NCI-H774 (cell line): Measurements from ENCODE around the gene HELQ.
A peak's percentile ranks its signal among the peaks of the same experiment; 100 is the strongest.

ENCODE experiments used
- DNase-seq: peaks from one replicate; lab custom pipeline; 2025; lab: John Stamatoyannopoulos, UW

Gene HELQ

DNA sequence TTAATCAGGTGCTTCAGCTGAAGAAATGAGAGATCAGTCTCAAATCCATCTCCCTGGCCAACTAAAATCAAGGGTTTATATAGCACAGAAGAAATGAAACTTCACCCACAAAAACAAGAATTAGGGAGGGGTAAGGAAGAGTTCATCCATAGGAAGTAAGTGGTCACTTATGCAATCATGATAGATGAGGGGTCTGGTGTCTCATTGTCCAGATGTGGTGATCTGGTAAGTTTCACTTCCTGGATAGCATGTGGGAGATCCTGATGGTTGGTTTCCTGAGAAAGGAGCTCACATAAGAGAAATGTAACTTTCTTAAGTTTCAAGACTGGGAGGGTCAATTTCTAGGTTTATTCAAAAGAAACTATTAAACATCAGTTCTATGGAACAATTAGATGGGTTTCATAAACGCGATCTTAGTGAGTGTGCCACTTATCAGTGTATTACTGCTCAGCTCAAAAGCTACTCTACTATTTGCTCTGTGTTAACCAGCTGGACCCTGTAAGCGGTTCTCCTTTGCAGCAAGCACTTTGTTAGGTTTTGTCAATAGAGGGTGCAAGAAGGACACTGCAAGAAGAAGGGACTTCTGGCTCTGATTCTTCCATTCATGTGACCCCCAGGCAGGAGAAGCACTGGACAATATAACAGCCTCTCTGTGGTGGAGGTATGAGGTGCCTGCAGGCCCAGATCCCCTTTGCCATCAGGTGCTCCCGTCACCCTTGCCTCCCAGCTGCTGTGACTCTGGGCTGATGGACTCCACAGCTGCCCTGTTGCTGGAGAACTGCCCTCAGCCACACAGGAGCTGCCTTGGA is 85.6 kb downstream of the HELQ start:
- no peak for DNase-seq

DNA sequence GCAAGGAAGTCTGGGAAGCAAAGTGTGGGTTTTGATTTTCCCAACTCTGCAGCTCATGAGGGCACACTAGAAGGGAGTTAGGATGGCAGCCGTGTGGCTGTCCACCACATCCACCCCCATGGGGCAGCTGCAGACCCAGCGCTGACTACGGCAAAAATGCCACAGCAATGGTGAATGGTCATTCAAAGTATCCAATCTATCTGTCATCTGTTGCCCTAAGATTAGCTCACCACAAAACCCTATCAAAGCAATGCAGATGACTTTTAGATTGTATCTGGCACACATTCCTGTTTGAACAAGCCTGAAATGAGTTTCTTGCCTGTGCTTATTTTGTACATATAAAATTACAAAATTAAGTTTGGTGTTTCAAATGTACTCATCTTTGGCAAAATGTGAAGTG is 91.3 kb downstream of the HELQ start:
- DNase-seq = no peak

DNA sequence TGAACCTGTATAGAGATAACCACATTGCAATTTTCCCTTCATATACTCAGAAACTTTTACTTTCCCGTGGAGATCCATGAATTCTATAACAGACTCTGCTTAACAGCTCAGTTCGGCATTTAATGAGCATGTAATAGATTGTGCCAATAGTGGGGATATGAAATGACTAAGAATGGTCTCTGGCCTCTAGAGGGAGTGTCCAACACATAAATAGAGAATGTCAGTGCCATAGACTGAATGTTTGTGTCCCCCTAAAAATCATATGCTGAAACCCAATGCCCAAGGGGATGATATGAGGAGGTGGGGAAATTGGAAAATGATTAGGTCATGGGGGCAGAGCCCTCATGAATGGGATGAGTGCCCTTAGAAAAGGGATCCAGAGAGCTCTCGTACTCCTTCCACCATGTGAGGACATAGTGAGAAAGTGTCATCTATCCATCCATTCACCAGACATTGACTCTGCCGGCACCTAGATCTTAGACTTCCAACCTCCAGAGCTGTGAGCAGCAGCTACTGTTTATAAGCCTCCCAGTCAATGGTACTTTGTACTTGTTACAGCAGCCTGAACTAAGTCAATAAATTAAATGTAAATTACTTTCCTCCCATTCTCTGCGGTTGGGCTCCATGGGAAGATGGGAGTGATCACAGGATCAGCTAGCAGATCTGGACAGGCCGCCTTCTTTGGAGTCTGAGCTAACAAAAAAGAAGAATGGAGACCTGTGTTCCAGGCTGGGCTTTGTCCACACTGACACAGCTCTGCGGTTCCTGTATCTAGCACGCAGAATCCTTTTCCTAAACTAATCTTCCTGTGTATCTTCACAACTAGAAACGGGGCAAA is 92.9 kb downstream of the HELQ start:
- DNase-seq = peak; percentile 3

DNA sequence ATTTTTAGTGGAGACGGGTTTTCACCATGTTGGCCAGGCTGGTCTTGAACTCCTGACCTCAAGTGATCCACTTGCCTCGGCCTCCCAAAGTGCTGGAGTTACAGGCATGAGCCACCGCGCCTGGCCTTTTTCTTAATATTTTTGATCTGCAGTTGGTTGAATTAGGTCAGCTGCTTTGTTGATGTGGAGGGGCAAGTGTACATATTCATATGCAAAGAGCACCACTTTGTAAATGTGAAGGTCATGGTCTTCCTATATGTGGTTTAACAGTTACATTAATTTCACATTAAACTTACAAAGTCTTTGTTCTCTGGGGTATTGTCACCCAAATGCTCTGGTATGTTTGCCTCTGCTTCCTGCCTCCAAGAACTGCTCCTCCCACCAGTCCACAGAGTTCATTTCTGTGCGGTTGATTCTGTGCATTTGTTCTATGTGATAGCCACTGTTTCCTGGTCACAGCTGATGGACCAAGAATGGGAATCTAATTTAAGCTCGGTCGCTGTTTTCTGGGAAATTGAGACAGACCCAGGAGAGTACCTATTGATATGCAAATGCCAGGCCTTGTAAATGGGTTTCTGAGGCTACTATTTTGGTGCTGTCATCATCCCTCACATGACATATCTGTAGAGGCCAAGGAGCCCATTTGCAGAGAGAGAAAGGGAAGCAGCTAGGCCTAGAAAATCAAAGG is 94.1 kb downstream of the HELQ start:
- DNase-seq = no peak

DNA sequence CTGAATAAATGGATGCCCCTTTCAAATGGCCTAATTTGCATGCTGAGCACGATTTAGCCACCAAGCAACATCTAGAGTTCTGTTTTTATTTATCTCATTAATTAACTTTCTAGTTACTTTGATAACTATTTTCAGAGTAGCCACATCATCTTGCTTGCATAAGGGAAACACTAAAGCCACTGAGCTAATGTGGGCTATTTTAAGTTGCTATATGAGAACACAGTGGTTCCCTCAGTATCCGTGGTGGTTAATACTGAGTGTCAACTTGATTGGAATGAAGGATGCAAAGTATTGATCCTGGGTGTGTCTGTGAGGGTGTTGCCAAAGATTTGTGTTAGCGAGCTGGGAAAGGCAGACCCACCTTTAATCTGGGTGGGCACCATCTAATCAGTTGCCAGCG is 95.6 kb downstream of the HELQ start:
- no peak for DNase-seq

DNA sequence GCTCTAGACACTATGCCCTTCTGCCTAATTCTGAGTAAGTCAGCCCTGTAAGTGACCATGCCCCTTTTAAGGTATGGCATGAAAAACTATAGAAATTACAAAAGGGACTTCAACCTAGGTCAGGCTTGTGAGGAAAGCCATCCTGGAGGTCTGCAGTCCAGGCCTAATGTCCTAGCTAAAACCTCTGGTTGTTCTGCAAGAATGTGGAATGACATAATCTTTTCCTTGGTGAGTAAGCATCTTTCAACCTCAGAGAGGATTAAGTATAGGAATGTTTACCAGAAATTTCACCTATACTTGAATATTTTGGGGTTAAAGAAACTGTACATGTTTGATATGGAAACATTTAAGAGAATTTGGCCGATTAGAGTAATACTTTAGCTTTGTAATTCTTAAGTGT is 97.2 kb downstream of the HELQ start:
- DNase-seq = no peak
